CD4-positive, CD25-positive, alpha-beta regulatory T cell (primary cell): ENCODE data around the gene AGTRAP. TPM values are rescaled to one million over a fixed set of nuclear protein-coding genes. Genes with fewer than 3 reads are reported as not detected.
A peak's percentile ranks its signal among the peaks of the same experiment; 100 is the strongest.

Experiments
- ATAC-seq, 2 donors: fragments of 150-1000 bp; cut with Tn5 transposase; one replicate each; pipeline ENCODE4 v1.10.0; 2021; ENCODE audit warnings: low read depth in 2 of 2, moderate number of reproducible peaks in 2 of 2, moderate library complexity in 1 of 2
- DNase-seq, 3 donors: peaks; one replicate each; pipeline versions ENCODE4 v3.0.0 to v3.0.0-alpha.2; 2012 to 2022; ENCODE audit warnings: mixed read lengths in 1 of 3
- H3K27ac ChIP-seq: one replicate; pipeline ENCODE4 v1.7.0; 2013; ENCODE audit warnings: mild to moderate bottlenecking, low read length; ENCODE audit not compliant: insufficient read depth, poor library complexity, severe bottlenecking
- H3K27me3 ChIP-seq: one replicate; pipeline ENCODE4 v1.7.0; 2013; ENCODE audit warnings: low read length; ENCODE audit not compliant: control insufficient read depth, insufficient read depth
- H3K36me3 ChIP-seq: one replicate; pipeline ENCODE4 v1.7.0; 2013; ENCODE audit warnings: mild to moderate bottlenecking, low read length, moderate library complexity; ENCODE audit not compliant: control insufficient read depth, insufficient read depth
- H3K4me1 ChIP-seq: 2 replicates; pipeline ENCODE4 v1.7.0; 2013; ENCODE audit warnings: mild to moderate bottlenecking, low read length; ENCODE audit not compliant: insufficient read depth, control insufficient read depth, poor library complexity, severe bottlenecking
- H3K4me3 ChIP-seq: one replicate; pipeline ENCODE4 v1.7.0; 2013; ENCODE audit warnings: low read depth, mild to moderate bottlenecking, low read length, moderate library complexity
- H3K9me3 ChIP-seq, 2 experiments: 1 replicate in 1 of 2; 2 replicates in 1 of 2; pipeline ENCODE4 v1.7.0; 2013; ENCODE audit warnings: low read length in 2 of 2, mild to moderate bottlenecking in 1 of 2, moderate library complexity in 1 of 2; ENCODE audit not compliant: control insufficient read depth in 2 of 2
- H3K27ac Mint-ChIP-seq, 3 donors: one replicate each; pipeline ENCODE4 v1.8.0; 2020 to 2022; ENCODE audit warnings: mild to moderate bottlenecking in 3 of 3, mixed read lengths in 3 of 3, moderate library complexity in 2 of 3
- H3K27me3 Mint-ChIP-seq: one replicate; pipeline ENCODE4 v1.8.0; 2022; ENCODE audit warnings: mild to moderate bottlenecking, mixed read lengths
- H3K36me3 Mint-ChIP-seq: one replicate; pipeline ENCODE4 v1.8.0; 2020; ENCODE audit warnings: mixed read lengths
- H3K4me1 Mint-ChIP-seq, 4 donors: one replicate each; pipeline ENCODE4 v1.8.0; 2020 to 2022; ENCODE audit warnings: mixed read lengths in 4 of 4, mild to moderate bottlenecking in 1 of 4
- H3K4me3 Mint-ChIP-seq, 4 donors: one replicate each; pipeline ENCODE4 v1.8.0; 2020 to 2022; ENCODE audit warnings: mild to moderate bottlenecking in 4 of 4, mixed read lengths in 4 of 4, moderate library complexity in 3 of 4
- H3K9me3 Mint-ChIP-seq, 7 donors: one replicate each; pipeline ENCODE4 v1.8.0; 2020 to 2022; ENCODE audit warnings: mixed read lengths in 7 of 7, mild to moderate bottlenecking in 3 of 7, moderate library complexity in 2 of 7
- polyA plus RNA-seq, 4 donors: library from polyadenylated mRNA; unstranded; fragments of 300-500 nt; fragmentation: Illumina TruSeq; gene quantifications; one replicate each; pipeline ENCODE4 v1.2.3, GENCODE V29; 2021
- total RNA-seq: library from RNA; stranded (reverse); gene quantifications from one replicate; pipeline ENCODE4 v1.2.3, GENCODE V29; 2022

Gene AGTRAP
- total and polyA plus RNA-seq, 5 donors from 2014 or later: 25.2 to 113 (median 65.2) TPM

GRCh38 chr1:11721311-11721710 is 14.6 kb upstream of the AGTRAP start:
- Histone ChIP-seq H3K4me3 (no peak overlapping the region), H3K4me1 (peaks cover 19% of the 10 kb centered on the region), H3K27me3 (no peaks in the 10 kb centered on the region), H3K36me3 (no peaks in the 10 kb centered on the region), H3K9me3 (no peaks in the 10 kb centered on the region), H3K27ac (no peak overlapping the region)
- peaks cover 0 to 3% (median 0%) of the 10 kb centered on the region in 7 donors for H3K9me3 Mint-ChIP-seq
- H3K36me3 Mint-ChIP-seq: no peaks in the 10 kb centered on the region
- no peak for ATAC-seq
- no peak overlapping the region for H3K4me3 Mint-ChIP-seq
- H3K27me3 Mint-ChIP-seq: no peaks in the 10 kb centered on the region
- H3K27ac Mint-ChIP-seq: no peak overlapping the region
- peaks cover 0 to 29% (median 16%) of the 10 kb centered on the region in 4 donors for H3K4me1 Mint-ChIP-seq
- DNase-seq: no peak

- no peak overlapping the region for H3K27ac Mint-ChIP-seq
- peaks cover 0 to 3% (median 0%) of the 10 kb centered on the region in 7 donors for H3K9me3 Mint-ChIP-seq
- no peak overlapping the region for H3K4me3 ChIP-seq
- peaks cover 19% of the 10 kb centered on the region for H3K4me1 ChIP-seq
- H3K27me3 ChIP-seq: no peaks in the 10 kb centered on the region
- no peak overlapping the region for H3K4me3 Mint-ChIP-seq
- H3K4me1 Mint-ChIP-seq: peaks cover 0 to 29% (median 16%) of the 10 kb centered on the region in 4 donors
- DNase-seq (no peak), ATAC-seq (no peak)
- H3K27me3 Mint-ChIP-seq: no peaks in the 10 kb centered on the region
- no peak overlapping the region for H3K27ac ChIP-seq
- no peaks in the 10 kb centered on the region for H3K36me3 Mint-ChIP-seq
- no peaks in the 10 kb centered on the region for H3K36me3 ChIP-seq
- H3K9me3 ChIP-seq: no peaks in the 10 kb centered on the region
Observed at GRCh38 chr1:11722538-11722937, 13.4 kb upstream of the AGTRAP start.

- ATAC-seq (no peak), DNase-seq (no peak)
- Histone ChIP-seq H3K36me3 (no peaks in the 10 kb centered on the region), H3K4me3 (no peak overlapping the region), H3K4me1 (peaks cover 24% of the 10 kb centered on the region), H3K27me3 (no peaks in the 10 kb centered on the region), H3K9me3 (no peaks in the 10 kb centered on the region), H3K27ac (no peak overlapping the region)
- Mint-ChIP-seq H3K4me3 (peak overlapping the region in 2 of 4 donors; percentile 29 to 61), H3K36me3 (no peaks in the 10 kb centered on the region), H3K27ac (no peak overlapping the region), H3K4me1 (peaks cover 6 to 36% (median 16%) of the 10 kb centered on the region in 4 donors), H3K9me3 (no peaks in the 10 kb centered on the region), H3K27me3 (no peaks in the 10 kb centered on the region)
Observed at GRCh38 chr1:11725616-11726015, 10.3 kb upstream of the AGTRAP start.

- Histone ChIP-seq H3K36me3 (no peaks in the 10 kb centered on the region), H3K27me3 (no peaks in the 10 kb centered on the region), H3K9me3 (no peaks in the 10 kb centered on the region), H3K4me1 (peaks cover 39% of the 10 kb centered on the region), H3K27ac (no peak overlapping the region), H3K4me3 (no peak overlapping the region)
- ATAC-seq (no peak), DNase-seq (no peak)
- peaks cover 6 to 51% (median 27%) of the 10 kb centered on the region in 4 donors for H3K4me1 Mint-ChIP-seq
- H3K27ac Mint-ChIP-seq: no peak overlapping the region
- no peaks in the 10 kb centered on the region for H3K27me3 Mint-ChIP-seq
- no peak overlapping the region for H3K4me3 Mint-ChIP-seq
- no peaks in the 10 kb centered on the region for H3K9me3 Mint-ChIP-seq
- H3K36me3 Mint-ChIP-seq: no peaks in the 10 kb centered on the region
Observed at GRCh38 chr1:11727119-11727518, 8.8 kb upstream of the AGTRAP start.

- H3K9me3 Mint-ChIP-seq: no peaks in the 10 kb centered on the region
Observed at GRCh38 chr1:11728126-11728806, 7.7 kb upstream of the AGTRAP start.

GRCh38 chr1:11729155-11729497 is 6.8 kb upstream of the AGTRAP start:
- H3K27ac ChIP-seq: no peak overlapping the region
- ATAC-seq: no peak
- H3K4me1 ChIP-seq: peaks cover 45% of the 10 kb centered on the region
- no peaks in the 10 kb centered on the region for H3K27me3 ChIP-seq
- Mint-ChIP-seq H3K27ac (peak overlapping the region in 2 of 3 donors; percentile 52 to 69), H3K36me3 (no peaks in the 10 kb centered on the region), H3K4me3 (no peak overlapping the region), H3K4me1 (peaks cover 6 to 65% (median 32%) of the 10 kb centered on the region in 4 donors), H3K27me3 (no peaks in the 10 kb centered on the region), H3K9me3 (no peaks in the 10 kb centered on the region)
- H3K4me3 ChIP-seq: no peak overlapping the region
- H3K9me3 ChIP-seq: no peaks in the 10 kb centered on the region
- no peaks in the 10 kb centered on the region for H3K36me3 ChIP-seq
- DNase-seq: no peak

More at GRCh38 chr1:11728126-11728806, 7.7 kb upstream of the AGTRAP start:
- Histone ChIP-seq H3K36me3 (no peaks in the 10 kb centered on the region), H3K27me3 (no peaks in the 10 kb centered on the region), H3K9me3 (no peaks in the 10 kb centered on the region), H3K27ac (no peak overlapping the region), H3K4me3 (no peak overlapping the region), H3K4me1 (peaks cover 45% of the 10 kb centered on the region)
- ATAC-seq: no peak
- no peak overlapping the region for H3K4me3 Mint-ChIP-seq
- peaks cover 6 to 60% (median 31%) of the 10 kb centered on the region in 4 donors for H3K4me1 Mint-ChIP-seq
- no peak for DNase-seq
- H3K36me3 Mint-ChIP-seq: no peaks in the 10 kb centered on the region
- no peaks in the 10 kb centered on the region for H3K27me3 Mint-ChIP-seq
- no peak overlapping the region for H3K27ac Mint-ChIP-seq

- no peaks in the 10 kb centered on the region for H3K27me3 Mint-ChIP-seq
Observed at GRCh38 chr1:11729498-11730428, 6.2 kb upstream of the AGTRAP start.

More at GRCh38 chr1:11729498-11730428, 6.2 kb upstream of the AGTRAP start:
- Histone ChIP-seq H3K4me1 (peaks cover 45% of the 10 kb centered on the region), H3K4me3 (peak overlapping the region; percentile 70), H3K36me3 (no peaks in the 10 kb centered on the region), H3K9me3 (no peaks in the 10 kb centered on the region), H3K27ac (peak overlapping the region; percentile 64), H3K27me3 (no peaks in the 10 kb centered on the region)
- ATAC-seq (no peak), DNase-seq (no peak)
- peaks cover 6 to 66% (median 32%) of the 10 kb centered on the region in 4 donors for H3K4me1 Mint-ChIP-seq
- H3K36me3 Mint-ChIP-seq: no peaks in the 10 kb centered on the region
- H3K9me3 Mint-ChIP-seq: no peaks in the 10 kb centered on the region
- H3K4me3 Mint-ChIP-seq: peak overlapping the region; percentile 66 to 91 (median 86)
- H3K27ac Mint-ChIP-seq: peak overlapping the region; percentile 69 to 92 (median 79)
